ENCODE measurements around the gene DLG2. TPM values are rescaled to one million over a fixed set of nuclear protein-coding genes. Genes with fewer than 3 reads are reported as not detected.

Gene DLG2
- total and polyA plus RNA-seq, 9 donors = 2.5 to 20.7 (median 12.0) TPM

DNA sequence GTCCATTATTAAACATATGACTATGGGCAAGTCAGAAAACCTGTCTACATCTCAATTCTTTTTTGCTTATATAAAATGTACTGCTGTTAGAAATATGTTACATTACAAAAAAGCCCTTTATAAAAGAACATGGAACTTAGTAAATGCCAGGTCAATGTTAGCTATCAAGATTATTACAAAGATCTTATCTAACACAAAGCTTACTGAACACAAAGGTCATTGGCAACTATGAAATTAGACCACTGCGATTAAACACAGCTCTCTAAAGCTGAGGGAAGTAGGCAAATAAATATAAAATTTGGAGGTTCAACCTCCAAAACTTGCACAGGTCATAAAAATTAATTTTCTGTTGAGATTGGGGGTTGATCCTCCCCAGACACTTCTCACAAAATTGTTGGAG, 1648.2 kb downstream of the DLG2 start:
- TF ChIP-seq, protein P1, sequence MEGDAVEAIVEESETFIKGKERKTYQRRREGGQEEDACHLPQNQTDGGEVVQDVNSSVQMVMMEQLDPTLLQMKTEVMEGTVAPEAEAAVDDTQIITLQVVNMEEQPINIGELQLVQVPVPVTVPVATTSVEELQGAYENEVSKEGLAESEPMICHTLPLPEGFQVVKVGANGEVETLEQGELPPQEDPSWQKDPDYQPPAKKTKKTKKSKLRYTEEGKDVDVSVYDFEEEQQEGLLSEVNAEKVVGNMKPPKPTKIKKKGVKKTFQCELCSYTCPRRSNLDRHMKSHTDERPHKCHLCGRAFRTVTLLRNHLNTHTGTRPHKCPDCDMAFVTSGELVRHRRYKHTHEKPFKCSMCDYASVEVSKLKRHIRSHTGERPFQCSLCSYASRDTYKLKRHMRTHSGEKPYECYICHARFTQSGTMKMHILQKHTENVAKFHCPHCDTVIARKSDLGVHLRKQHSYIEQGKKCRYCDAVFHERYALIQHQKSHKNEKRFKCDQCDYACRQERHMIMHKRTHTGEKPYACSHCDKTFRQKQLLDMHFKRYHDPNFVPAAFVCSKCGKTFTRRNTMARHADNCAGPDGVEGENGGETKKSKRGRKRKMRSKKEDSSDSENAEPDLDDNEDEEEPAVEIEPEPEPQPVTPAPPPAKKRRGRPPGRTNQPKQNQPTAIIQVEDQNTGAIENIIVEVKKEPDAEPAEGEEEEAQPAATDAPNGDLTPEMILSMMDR (IDR thresholded peaks at IDR 0.05) = no peak
- TF ChIP-seq EP300 (IDR thresholded peaks at IDR 0.05) = no peak
- no peak for TF ChIP-seq POLR2A (IDR thresholded peaks at IDR 0.05)
- WGBS, 3 donors = 91 to 97% (median 93%) methylated on average over 1 of the region's 1 CpG
- intact Hi-C loops (cut with DNase I) = no loop called here

DNA sequence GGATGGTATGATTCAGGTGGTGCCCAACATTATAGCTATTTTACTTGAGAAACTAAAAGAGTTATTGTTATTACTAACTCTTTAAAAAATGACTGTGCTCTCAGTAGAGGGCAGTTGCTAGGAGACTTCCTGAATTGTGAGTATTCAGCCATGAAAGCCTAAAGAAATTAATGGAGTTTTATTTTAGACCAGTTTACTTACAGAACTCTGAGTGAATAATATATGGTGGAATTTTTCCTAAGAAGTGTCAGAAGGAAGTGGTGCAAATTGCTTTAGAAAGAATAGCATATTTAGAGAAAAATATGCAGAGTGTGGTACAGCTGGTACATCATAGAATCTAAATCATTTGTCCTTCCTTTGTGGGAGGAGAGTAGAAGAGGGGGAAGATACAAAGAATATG, 1651.1 kb downstream of the DLG2 start:
- DNase-seq = no peak
- Histone ChIP-seq H3K27ac (no peak overlapping the region), H3K4me1 (ENCODE audit: insufficient read depth) (no peaks in the 10 kb centered on the region), H3K36me3 (no peaks in the 10 kb centered on the region), H3K27me3 (no peaks in the 10 kb centered on the region), H3K4me3 (no peak overlapping the region), H3K9me3 (no peaks in the 10 kb centered on the region)
- intact Hi-C loops (cut with DNase I) = no loop called here
- TF ChIP-seq EP300 (IDR thresholded peaks at IDR 0.05) (no peak), POLR2A (IDR thresholded peaks at IDR 0.05) (no peak)
- TF ChIP-seq, protein P1 (IDR thresholded peaks at IDR 0.05) = no peak

More for the DNA sequence above, 1648.2 kb downstream of the DLG2 start:
- no peaks in the 10 kb centered on the region for H3K4me1 ChIP-seq (ENCODE audit: insufficient read depth)
- no peaks in the 10 kb centered on the region for H3K9me3 ChIP-seq
- DNase-seq = no peak
- H3K27ac ChIP-seq = no peak overlapping the region
- no peak overlapping the region for H3K4me3 ChIP-seq
- no peaks in the 10 kb centered on the region for H3K27me3 ChIP-seq
- H3K36me3 ChIP-seq = no peaks in the 10 kb centered on the region

DNA sequence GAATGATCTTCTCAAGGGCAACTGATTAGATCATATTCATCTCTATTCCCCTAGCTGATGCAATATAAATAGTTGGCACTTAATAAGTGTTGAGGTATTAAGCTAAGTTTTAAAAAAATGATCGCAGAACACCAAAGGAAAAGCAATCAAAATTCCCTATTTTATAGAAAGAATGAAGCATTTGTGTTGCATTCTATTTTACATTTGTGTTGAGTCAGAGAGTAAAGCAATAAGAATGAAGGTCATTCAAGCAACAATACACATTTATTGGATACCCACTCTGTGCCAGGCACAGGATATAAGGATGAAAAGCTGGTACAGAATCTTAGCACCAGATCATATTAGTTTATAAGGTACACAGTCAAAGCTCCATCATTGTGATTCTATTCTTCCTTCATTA, 1654.6 kb downstream of the DLG2 start:
- H3K27ac ChIP-seq = no peak overlapping the region
- no peak overlapping the region for H3K4me3 ChIP-seq
- WGBS, 3 donors = 93 to 97% (median 95%) methylated on average over 1 of the region's 1 CpG
- no peaks in the 10 kb centered on the region for H3K9me3 ChIP-seq
- intact Hi-C loops (cut with DNase I) = no loop called here
- DNase-seq = no peak
- H3K27me3 ChIP-seq = no peaks in the 10 kb centered on the region
- TF ChIP-seq EP300 (IDR thresholded peaks at IDR 0.05) (no peak), POLR2A (IDR thresholded peaks at IDR 0.05) (no peak)
- TF ChIP-seq, protein P1 (IDR thresholded peaks at IDR 0.05) = no peak
- H3K4me1 ChIP-seq (ENCODE audit: insufficient read depth) = no peaks in the 10 kb centered on the region
- H3K36me3 ChIP-seq = no peaks in the 10 kb centered on the region

DNA sequence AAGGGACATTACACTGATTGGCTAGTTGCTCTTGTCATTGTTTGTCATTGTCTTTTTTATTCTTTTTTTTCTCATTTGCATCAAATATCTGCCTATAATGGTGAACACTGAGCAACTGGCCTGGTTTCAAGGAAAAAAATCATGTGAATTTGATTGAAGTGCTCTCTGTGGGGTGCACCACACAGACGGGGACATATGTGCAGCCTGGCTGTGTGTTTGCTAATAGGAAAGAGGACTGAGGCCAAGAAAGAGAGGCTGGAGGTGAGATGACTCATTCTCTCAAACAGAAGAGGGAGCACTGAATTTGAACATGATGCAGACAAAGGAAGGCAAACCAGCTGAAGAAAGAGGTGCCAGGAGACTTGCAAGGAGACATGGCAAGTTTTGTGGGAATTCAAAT, 1656.1 kb downstream of the DLG2 start:
- H3K4me1 ChIP-seq (ENCODE audit: insufficient read depth) = no peaks in the 10 kb centered on the region
- no peaks in the 10 kb centered on the region for H3K27me3 ChIP-seq
- H3K36me3 ChIP-seq = no peaks in the 10 kb centered on the region
- DNase-seq = no peak
- no peak overlapping the region for H3K4me3 ChIP-seq
- WGBS, 3 donors = 23 to 36% (median 27%) methylated on average over 1 of the region's 1 CpG
- intact Hi-C loops (cut with DNase I) = no loop called here
- H3K9me3 ChIP-seq = no peaks in the 10 kb centered on the region
- TF ChIP-seq, protein P1 (IDR thresholded peaks at IDR 0.05) = no peak
- no peak for TF ChIP-seq EP300 (IDR thresholded peaks at IDR 0.05)
- TF ChIP-seq POLR2A (IDR thresholded peaks at IDR 0.05) = no peak
- H3K27ac ChIP-seq = no peak overlapping the region

All from ovary (tissue), 9 donors.